GM18505 (cell line): Measurements from ENCODE around the gene CLDN8.
A peak's percentile ranks its signal among the peaks of the same experiment; 100 is the strongest.

ENCODE experiments used
- ATAC-seq: cut with Tn5 transposase; IDR thresholded peaks from one replicate; pipeline ENCODE4 v1.9.1; 2021; ENCODE audit not compliant: unreplicated experiment
- POLR2A ChIP-seq: IDR thresholded peaks from 4 replicates; pipeline ENCODE4 v1.6.1; 2011; ENCODE audit warnings: borderline replicate concordance; ENCODE audit not compliant: insufficient read depth, insufficient read length; ENCODE audit errors: extremely low read depth

Gene CLDN8

GRCh38 chr21:30232011-30232410 is 16.1 kb upstream of the CLDN8 start:
- no peak for ATAC-seq
- no peak for TF ChIP-seq POLR2A

- TF ChIP-seq POLR2A = no peak
- no peak for ATAC-seq
Observed at GRCh38 chr21:30227633-30228404, 11.9 kb upstream of the CLDN8 start.

GRCh38 chr21:30227128-30227527 is 11.2 kb upstream of the CLDN8 start:
- ATAC-seq = no peak
- TF ChIP-seq POLR2A = no peak

GRCh38 chr21:30223596-30223995 is 7.7 kb upstream of the CLDN8 start:
- no peak for TF ChIP-seq POLR2A
- ATAC-seq = no peak

- no peak for TF ChIP-seq POLR2A
- no peak for ATAC-seq
Observed at GRCh38 chr21:30222724-30223123, 6.8 kb upstream of the CLDN8 start.

- no peak for ATAC-seq
- TF ChIP-seq POLR2A = no peak
Observed at GRCh38 chr21:30211071-30211470, 4.8 kb downstream of the CLDN8 start.

- ATAC-seq = no peak
- no peak for TF ChIP-seq POLR2A
Observed at GRCh38 chr21:30209601-30210000, 6.3 kb downstream of the CLDN8 start.

GRCh38 chr21:30207252-30207579 is 8.7 kb downstream of the CLDN8 start:
- TF ChIP-seq POLR2A = no peak
- no peak for ATAC-seq

- ATAC-seq = no peak
- no peak for TF ChIP-seq POLR2A
Observed at GRCh38 chr21:30206551-30207251, 9.2 kb downstream of the CLDN8 start.

GRCh38 chr21:30200000-30200399 is 15.9 kb downstream of the CLDN8 start:
- ATAC-seq = no peak
- no peak for TF ChIP-seq POLR2A

GRCh38 chr21:30194701-30195299 is 21.1 kb downstream of the CLDN8 start:
- TF ChIP-seq POLR2A = no peak
- ATAC-seq = peak; percentile 74

GRCh38 chr21:30193201-30193600 is 22.7 kb downstream of the CLDN8 start:
- TF ChIP-seq POLR2A = no peak
- ATAC-seq = no peak

GRCh38 chr21:30190554-30190953 is 25.3 kb downstream of the CLDN8 start:
- no peak for TF ChIP-seq POLR2A
- ATAC-seq = no peak

GRCh38 chr21:30189773-30190172 is 26.1 kb downstream of the CLDN8 start:
- TF ChIP-seq POLR2A = no peak
- no peak for ATAC-seq
